ENCODE results near the gene PILRB. TPM values are rescaled to one million over a fixed set of nuclear protein-coding genes. Genes with fewer than 3 reads are reported as not detected.
"Not testable (repeated sequence)": the region's sequence is repeated elsewhere in the genome, so short reads cannot be mapped to it uniquely, and the experiment has no call there.

PILRB gene
- total RNA-seq, 1 donor from 2014 or later: 4.2 TPM

DNA sequence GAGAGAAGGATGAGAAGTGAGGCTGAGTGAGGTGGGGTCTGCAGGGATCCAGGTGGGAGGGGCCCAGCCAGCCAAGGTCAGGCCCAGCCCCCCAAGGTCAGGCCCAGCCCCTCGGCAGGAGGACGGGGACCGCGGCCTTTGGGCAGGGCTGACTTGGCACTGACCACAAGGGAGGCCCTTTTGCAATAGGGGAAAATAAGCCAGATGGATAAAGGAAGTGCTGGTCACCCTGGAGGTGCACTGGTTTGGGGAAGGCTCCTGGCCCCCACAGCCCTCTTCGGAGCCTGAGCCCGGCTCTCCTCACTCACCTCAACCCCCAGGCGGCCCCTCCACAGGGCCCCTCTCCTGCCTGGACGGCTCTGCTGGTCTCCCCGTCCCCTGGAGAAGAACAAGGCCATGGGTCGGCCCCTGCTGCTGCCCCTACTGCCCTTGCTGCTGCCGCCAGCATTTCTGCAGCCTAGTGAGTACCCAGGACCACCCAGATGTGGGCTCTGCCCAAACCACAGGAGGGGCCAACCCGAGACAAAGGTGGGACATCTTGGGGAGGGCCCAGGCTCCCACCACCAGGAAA, 15.4 kb downstream of the PILRB start, which contains the start of gene PILRA:
Gene PILRA, plus strand, starts transcription at position 227 of the 571 bp plus-strand sequence. Its CDS starts 170 bp downstream, at position 397.
- Histone ChIP-seq H3K27ac (ENCODE audit: low read depth, low read length) (peak within 1 kb of the TSS; percentile 30), H3K4me3 (ENCODE audit: low read length in 3 of 3) (no peak within 1 kb of the TSS), H3K36me3 (ENCODE audit: control insufficient read depth in 3 of 3, insufficient read depth in 3 of 3, low read length in 3 of 3) (peaks cover 0 to 6% (median 5%) of the 10 kb centered on the region in 3 donors), H3K9ac (ENCODE audit: low read depth in 1 of 3, low read length in 3 of 3) (peak within 1 kb of the TSS in 2 of 3 donors; percentile 16 to 23), H3K4me1 (ENCODE audit: control insufficient read depth in 3 of 3, insufficient read depth in 3 of 3, low read length in 3 of 3) (peaks cover 0 to 7% (median 4%) of the 10 kb centered on the region in 3 donors), H3K27me3 (ENCODE audit: control insufficient read depth in 3 of 3, insufficient read depth in 3 of 3, low read length in 3 of 3) (no peaks in the 10 kb centered on the region), H3K9me3 (ENCODE audit: control insufficient read depth in 3 of 3, low read length in 3 of 3) (no peaks in the 10 kb centered on the region)

DNA sequence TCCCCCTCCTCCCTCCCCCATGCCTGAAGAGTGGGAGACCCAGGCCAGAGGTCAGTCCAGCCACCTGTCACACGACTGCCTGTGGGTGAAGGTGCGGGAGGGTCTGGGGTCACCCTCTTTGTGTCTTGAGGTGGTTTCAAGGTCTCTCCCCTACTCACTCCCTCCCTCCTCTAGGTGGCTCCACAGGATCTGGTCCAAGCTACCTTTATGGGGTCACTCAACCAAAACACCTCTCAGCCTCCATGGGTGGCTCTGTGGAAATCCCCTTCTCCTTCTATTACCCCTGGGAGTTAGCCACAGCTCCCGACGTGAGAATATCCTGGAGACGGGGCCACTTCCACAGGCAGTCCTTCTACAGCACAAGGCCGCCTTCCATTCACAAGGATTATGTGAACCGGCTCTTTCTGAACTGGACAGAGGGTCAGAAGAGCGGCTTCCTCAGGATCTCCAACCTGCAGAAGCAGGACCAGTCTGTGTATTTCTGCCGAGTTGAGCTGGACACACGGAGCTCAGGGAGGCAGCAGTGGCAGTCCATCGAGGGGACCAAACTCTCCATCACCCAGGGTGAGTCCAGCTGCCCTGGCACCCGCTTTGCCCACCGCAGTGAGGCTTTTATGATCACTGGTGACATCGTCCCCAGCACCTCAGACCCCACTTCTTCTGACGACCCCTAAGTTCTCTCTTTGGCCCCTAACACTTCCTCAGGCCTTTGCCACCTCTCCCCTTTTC, 16.1 kb downstream of the PILRB start:
- not testable (repeated sequence) for H3K4me1 ChIP-seq (ENCODE audit: control insufficient read depth in 3 of 3, insufficient read depth in 3 of 3, low read length in 3 of 3); H3K36me3 ChIP-seq (ENCODE audit: control insufficient read depth in 3 of 3, insufficient read depth in 3 of 3, low read length in 3 of 3); H3K4me3 ChIP-seq (ENCODE audit: low read length in 3 of 3); H3K27me3 ChIP-seq (ENCODE audit: control insufficient read depth in 3 of 3, insufficient read depth in 3 of 3, low read length in 3 of 3); H3K27ac ChIP-seq (ENCODE audit: low read depth, low read length); H3K9me3 ChIP-seq (ENCODE audit: control insufficient read depth in 3 of 3, low read length in 3 of 3)
- H3K9ac ChIP-seq (ENCODE audit: low read depth in 1 of 3, low read length in 3 of 3): peak overlapping the region in 1 of 3 donors; percentile 23

DNA sequence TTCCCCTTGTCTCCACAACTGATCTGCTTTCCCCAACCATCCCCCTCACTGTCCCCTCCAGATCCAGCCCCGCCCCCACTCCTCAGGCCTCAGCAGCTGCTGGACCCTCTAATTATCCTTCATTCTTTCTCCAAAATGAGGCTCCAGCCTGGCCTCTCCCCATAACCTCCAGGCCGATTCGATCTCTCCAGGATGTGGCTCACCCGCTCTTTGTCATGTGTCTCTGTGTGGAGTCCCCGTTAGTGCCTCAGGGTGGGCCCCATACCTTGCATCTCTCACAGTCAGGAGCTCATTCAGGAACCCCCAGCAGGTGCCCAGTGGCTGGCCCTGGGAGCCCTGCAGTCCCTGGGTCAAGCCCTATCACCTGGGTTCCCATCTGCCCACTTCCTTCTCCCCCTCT, 16.7 kb downstream of the PILRB start:
- no peak overlapping the region for H3K27ac ChIP-seq (ENCODE audit: low read depth, low read length)
- H3K9me3 ChIP-seq (ENCODE audit: control insufficient read depth in 3 of 3, low read length in 3 of 3): no peaks in the 10 kb centered on the region
- H3K27me3 ChIP-seq (ENCODE audit: control insufficient read depth in 3 of 3, insufficient read depth in 3 of 3, low read length in 3 of 3): no peaks in the 10 kb centered on the region
- no peak overlapping the region for H3K9ac ChIP-seq (ENCODE audit: low read depth in 1 of 3, low read length in 3 of 3)
- peaks cover 0 to 7% (median 4%) of the 10 kb centered on the region in 3 donors for H3K4me1 ChIP-seq (ENCODE audit: control insufficient read depth in 3 of 3, insufficient read depth in 3 of 3, low read length in 3 of 3)
- H3K36me3 ChIP-seq (ENCODE audit: control insufficient read depth in 3 of 3, insufficient read depth in 3 of 3, low read length in 3 of 3): peaks cover 0 to 2% (median 0%) of the 10 kb centered on the region in 3 donors
- no peak overlapping the region for H3K4me3 ChIP-seq (ENCODE audit: low read length in 3 of 3)

DNA sequence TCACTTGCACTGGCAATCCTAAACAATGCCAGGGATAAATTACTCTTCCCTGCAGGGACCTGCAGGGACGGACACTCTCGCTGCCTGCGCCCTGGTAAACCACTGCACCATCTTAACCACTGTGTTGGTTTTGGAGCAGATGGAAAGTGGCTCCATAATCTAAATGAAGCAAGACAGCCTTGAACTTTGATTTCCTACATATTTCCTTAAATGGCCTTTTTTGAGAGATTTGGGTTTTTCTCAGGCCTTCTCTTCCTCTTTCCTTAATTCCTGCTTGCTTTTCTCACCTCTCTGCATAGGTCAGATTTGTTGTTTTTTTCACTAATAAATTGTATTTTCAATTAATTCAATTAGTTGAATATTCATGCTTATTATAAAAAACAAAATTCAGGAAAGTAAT, 18.1 kb downstream of the PILRB start:
- Histone ChIP-seq H3K9me3 (ENCODE audit: control insufficient read depth in 3 of 3, low read length in 3 of 3) (no peaks in the 10 kb centered on the region), H3K9ac (ENCODE audit: low read depth in 1 of 3, low read length in 3 of 3) (no peak overlapping the region), H3K27me3 (ENCODE audit: control insufficient read depth in 3 of 3, insufficient read depth in 3 of 3, low read length in 3 of 3) (no peaks in the 10 kb centered on the region), H3K36me3 (ENCODE audit: control insufficient read depth in 3 of 3, insufficient read depth in 3 of 3, low read length in 3 of 3) (peaks cover 0 to 2% (median 0%) of the 10 kb centered on the region in 3 donors), H3K27ac (ENCODE audit: low read depth, low read length) (no peak overlapping the region), H3K4me1 (ENCODE audit: control insufficient read depth in 3 of 3, insufficient read depth in 3 of 3, low read length in 3 of 3) (peaks cover 0 to 5% (median 4%) of the 10 kb centered on the region in 3 donors), H3K4me3 (ENCODE audit: low read length in 3 of 3) (no peak overlapping the region)

DNA sequence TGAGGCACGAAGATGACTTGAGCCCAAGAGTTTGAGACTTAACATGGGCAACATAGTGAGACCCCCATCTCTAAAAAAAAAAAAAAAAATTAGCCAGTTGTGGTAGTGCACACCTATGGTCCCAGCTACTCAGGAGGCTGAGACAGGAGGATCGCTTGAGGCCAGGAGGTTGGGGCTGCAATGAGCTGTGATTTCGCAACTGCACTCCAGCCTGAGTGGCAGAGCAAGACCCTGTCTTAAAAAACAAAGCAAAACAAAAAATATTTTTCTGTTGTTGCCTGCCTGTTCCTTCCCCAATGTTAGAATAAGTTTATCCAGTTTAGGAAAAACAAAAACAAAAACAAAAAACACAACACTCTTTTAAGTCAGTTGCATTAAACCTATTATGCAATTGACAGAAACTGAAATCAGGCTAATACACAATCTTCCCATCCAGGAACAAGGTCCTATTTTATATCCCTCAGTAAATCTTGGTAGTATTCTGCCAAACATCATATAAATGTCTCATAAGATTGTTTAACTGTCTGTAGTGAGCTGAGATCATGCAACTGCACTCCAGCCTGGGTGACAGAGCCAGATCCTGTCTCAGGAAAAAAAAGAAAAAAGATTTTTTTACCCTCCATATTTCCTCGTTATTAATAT, 20.3 kb downstream of the PILRB start:
- no peak overlapping the region for H3K27ac ChIP-seq (ENCODE audit: low read depth, low read length)
- H3K9me3 ChIP-seq (ENCODE audit: control insufficient read depth in 3 of 3, low read length in 3 of 3): no peaks in the 10 kb centered on the region
- H3K9ac ChIP-seq (ENCODE audit: low read depth in 1 of 3, low read length in 3 of 3): no peak overlapping the region
- no peaks in the 10 kb centered on the region for H3K4me1 ChIP-seq (ENCODE audit: control insufficient read depth in 3 of 3, insufficient read depth in 3 of 3, low read length in 3 of 3)
- H3K4me3 ChIP-seq (ENCODE audit: low read length in 3 of 3): no peak overlapping the region
- peaks cover 0 to 2% (median 0%) of the 10 kb centered on the region in 3 donors for H3K36me3 ChIP-seq (ENCODE audit: control insufficient read depth in 3 of 3, insufficient read depth in 3 of 3, low read length in 3 of 3)
- no peaks in the 10 kb centered on the region for H3K27me3 ChIP-seq (ENCODE audit: control insufficient read depth in 3 of 3, insufficient read depth in 3 of 3, low read length in 3 of 3)

DNA sequence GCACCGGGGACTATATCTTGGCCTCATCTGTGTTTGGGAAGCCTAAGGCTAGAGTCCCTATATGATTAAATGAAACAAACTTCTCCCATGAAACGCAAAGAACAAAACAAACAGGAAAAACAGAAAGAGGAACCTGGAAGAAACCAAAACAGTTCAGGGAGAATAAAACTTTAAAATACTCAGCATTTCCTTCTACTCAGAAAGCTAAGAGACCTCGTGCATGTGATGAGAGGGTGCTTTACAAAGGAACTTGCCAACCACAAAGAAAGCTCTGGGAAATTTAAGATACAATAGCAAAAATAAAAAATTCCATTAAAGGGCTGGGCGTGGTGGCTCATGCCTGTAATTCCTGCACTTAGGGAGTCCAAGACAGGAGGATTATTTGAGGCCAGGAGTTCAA, 22.3 kb downstream of the PILRB start:
- H3K9me3 ChIP-seq (ENCODE audit: control insufficient read depth in 3 of 3, low read length in 3 of 3): no peaks in the 10 kb centered on the region
- no peak overlapping the region for H3K4me3 ChIP-seq (ENCODE audit: low read length in 3 of 3)
- H3K27ac ChIP-seq (ENCODE audit: low read depth, low read length): peak overlapping the region; percentile 47
- no peaks in the 10 kb centered on the region for H3K27me3 ChIP-seq (ENCODE audit: control insufficient read depth in 3 of 3, insufficient read depth in 3 of 3, low read length in 3 of 3)
- no peak overlapping the region for H3K9ac ChIP-seq (ENCODE audit: low read depth in 1 of 3, low read length in 3 of 3)
- peaks cover 0 to 6% (median 0%) of the 10 kb centered on the region in 3 donors for H3K4me1 ChIP-seq (ENCODE audit: control insufficient read depth in 3 of 3, insufficient read depth in 3 of 3, low read length in 3 of 3)
- peaks cover 0 to under 1% (median 0%) of the 10 kb centered on the region in 3 donors for H3K36me3 ChIP-seq (ENCODE audit: control insufficient read depth in 3 of 3, insufficient read depth in 3 of 3, low read length in 3 of 3)

DNA sequence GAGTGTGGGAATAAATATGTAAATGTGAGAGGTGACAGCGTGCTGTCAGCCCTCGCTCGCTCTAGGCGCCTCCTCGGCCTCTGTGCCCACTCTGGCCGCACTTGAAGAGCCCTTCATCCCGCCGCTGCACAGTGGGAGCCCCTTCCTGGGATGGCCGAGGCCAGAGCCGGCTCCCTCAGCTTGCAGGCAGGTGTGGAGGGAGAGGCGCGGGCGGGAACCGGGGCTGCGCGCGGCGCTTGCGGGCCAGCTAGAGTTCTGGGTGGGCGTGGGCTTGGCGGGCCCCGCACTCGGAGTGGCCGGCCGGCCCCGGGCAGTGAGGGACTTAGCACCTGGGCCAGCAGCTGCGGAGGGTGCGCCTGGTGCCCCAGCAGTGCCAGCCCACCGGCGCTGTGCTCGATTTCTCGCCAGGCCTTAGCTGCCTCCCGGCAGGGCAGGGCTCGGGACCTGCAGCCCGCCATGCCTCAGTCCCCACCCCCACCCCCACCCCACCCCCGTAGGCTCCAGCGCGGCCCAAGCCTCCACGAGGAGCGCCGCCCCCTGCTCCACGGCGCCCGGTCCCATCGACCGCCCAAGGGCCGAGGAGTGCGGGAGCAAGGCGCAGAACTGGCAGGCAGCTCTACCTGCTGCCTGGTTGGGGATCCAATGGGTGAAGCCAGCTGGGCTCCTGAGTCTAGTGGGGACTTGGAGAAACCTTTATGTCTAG, 23.8 kb downstream of the PILRB start:
- H3K27me3 ChIP-seq (ENCODE audit: control insufficient read depth in 3 of 3, insufficient read depth in 3 of 3, low read length in 3 of 3); H3K9me3 ChIP-seq (ENCODE audit: control insufficient read depth in 3 of 3, low read length in 3 of 3); H3K9ac ChIP-seq (ENCODE audit: low read depth in 1 of 3, low read length in 3 of 3); H3K4me1 ChIP-seq (ENCODE audit: control insufficient read depth in 3 of 3, insufficient read depth in 3 of 3, low read length in 3 of 3); H3K27ac ChIP-seq (ENCODE audit: low read depth, low read length); H3K4me3 ChIP-seq (ENCODE audit: low read length in 3 of 3); H3K36me3 ChIP-seq (ENCODE audit: control insufficient read depth in 3 of 3, insufficient read depth in 3 of 3, low read length in 3 of 3): not testable (repeated sequence)

DNA sequence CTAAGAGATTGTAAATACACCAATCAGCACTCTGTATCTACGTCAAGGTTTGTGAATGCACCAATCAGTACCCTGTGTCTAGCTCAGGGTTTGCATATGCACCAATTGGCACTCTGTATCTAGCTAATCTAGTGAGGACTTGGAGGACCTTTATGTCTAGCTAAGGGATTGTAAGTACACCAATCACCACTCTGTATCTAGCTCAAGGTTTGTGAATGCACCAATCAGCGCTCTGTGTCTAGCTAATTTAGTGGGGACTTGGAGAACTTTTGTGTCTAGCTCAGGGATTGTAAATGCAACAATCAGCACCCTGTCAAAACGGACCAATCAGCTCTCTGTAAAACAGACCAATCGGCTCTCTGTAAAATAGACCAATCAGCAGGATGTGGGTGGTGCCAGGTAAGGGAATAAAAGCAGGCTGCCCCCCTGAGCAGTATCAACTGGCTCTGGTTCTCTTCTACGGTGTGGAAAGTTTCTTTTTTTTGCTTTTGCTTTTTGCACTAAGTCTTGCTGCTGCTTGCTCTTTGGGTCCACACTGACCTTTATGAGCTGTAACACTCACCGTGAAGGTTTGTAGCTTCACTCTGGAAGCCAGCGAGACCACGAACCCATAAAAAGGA, 24.4 kb downstream of the PILRB start:
- not testable (repeated sequence) for H3K36me3 ChIP-seq (ENCODE audit: control insufficient read depth in 3 of 3, insufficient read depth in 3 of 3, low read length in 3 of 3); H3K4me3 ChIP-seq (ENCODE audit: low read length in 3 of 3); H3K4me1 ChIP-seq (ENCODE audit: control insufficient read depth in 3 of 3, insufficient read depth in 3 of 3, low read length in 3 of 3); H3K27me3 ChIP-seq (ENCODE audit: control insufficient read depth in 3 of 3, insufficient read depth in 3 of 3, low read length in 3 of 3); H3K9me3 ChIP-seq (ENCODE audit: control insufficient read depth in 3 of 3, low read length in 3 of 3); H3K9ac ChIP-seq (ENCODE audit: low read depth in 1 of 3, low read length in 3 of 3)
- peak overlapping the region; percentile 28 for H3K27ac ChIP-seq (ENCODE audit: low read depth, low read length)

DNA sequence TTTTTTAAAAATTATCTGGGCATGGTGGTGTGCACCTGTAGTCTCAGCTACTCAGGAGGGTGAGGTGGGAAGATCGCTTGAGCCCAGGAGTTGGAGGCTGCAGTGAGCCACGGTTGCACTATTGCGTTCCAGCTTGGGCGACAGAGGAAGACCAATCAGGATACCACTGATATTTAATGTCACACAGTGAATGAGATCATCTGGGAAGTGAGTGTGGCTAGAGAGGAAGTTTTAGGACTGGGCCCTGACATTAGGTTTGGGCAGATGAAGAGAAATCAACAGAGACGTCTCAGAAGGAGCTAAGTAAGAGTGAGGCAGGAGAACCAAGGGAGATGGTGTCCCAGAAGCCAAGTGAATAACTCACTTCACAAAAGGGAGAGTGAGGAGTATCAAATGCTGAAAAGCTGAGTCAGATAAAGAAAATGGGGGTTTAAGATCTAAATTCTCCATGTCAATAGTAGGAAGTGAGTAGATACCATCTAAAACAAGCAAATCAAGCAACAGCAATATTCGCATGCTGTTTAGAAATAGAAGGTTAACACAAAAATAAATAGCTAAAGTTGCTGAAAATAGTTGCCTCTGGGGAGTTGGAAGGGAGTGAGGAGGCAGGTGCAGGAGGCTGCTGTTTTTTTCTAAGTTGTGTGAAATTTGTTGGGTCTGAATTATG, 26.8 kb downstream of the PILRB start:
- H3K9ac ChIP-seq (ENCODE audit: low read depth in 1 of 3, low read length in 3 of 3): no peak overlapping the region
- no peak overlapping the region for H3K27ac ChIP-seq (ENCODE audit: low read depth, low read length)
- H3K4me1 ChIP-seq (ENCODE audit: control insufficient read depth in 3 of 3, insufficient read depth in 3 of 3, low read length in 3 of 3): peaks cover 0 to 6% (median 0%) of the 10 kb centered on the region in 3 donors
- no peak overlapping the region for H3K4me3 ChIP-seq (ENCODE audit: low read length in 3 of 3)
- no peaks in the 10 kb centered on the region for H3K36me3 ChIP-seq (ENCODE audit: control insufficient read depth in 3 of 3, insufficient read depth in 3 of 3, low read length in 3 of 3)
- H3K27me3 ChIP-seq (ENCODE audit: control insufficient read depth in 3 of 3, insufficient read depth in 3 of 3, low read length in 3 of 3): no peaks in the 10 kb centered on the region
- H3K9me3 ChIP-seq (ENCODE audit: control insufficient read depth in 3 of 3, low read length in 3 of 3): no peaks in the 10 kb centered on the region

Measured in skeletal muscle tissue (tissue), 4 donors.